NCI-H1436 (cell line): Measurements from ENCODE around the gene KLK5.

Experiments used
- DNase-seq: peaks from one replicate; lab custom pipeline; 2025; lab: John Stamatoyannopoulos, UW

KLK5 gene

DNA sequence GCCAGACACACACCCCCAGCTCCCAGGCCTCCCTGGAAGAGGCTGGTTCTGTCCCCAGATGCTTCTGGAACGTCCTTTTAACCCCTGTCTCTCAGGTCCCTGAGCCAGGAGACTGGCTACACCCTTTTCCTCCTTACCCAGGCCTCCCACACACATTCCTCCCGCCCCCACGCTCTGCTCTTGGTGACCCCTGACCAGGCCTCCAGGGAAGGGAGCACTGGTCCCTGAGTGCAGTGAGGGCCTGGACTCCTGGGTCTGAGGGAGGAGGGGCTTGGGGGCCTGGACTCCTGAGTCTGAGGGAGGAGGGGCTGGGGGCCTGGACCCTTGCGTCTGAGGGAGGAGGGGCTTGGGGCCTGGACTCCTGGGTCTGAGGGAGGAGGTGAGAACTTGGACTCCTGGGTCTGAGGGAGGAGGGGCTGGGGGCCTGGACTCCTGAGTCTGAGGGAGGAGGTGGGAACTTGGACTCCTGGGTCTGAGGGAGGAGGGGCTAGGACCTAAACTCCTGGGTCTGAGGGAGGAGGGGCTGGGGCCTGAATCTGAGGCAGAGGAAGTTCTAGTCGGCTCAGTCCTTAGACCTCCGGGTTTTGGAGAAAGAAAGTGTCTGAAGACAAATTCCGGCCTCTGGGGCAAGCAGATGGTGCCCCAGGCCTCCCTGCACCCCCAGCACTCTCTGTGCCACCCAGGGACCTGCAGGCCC is 16.0 kb upstream of the KLK5 start:
- no peak for DNase-seq

DNA sequence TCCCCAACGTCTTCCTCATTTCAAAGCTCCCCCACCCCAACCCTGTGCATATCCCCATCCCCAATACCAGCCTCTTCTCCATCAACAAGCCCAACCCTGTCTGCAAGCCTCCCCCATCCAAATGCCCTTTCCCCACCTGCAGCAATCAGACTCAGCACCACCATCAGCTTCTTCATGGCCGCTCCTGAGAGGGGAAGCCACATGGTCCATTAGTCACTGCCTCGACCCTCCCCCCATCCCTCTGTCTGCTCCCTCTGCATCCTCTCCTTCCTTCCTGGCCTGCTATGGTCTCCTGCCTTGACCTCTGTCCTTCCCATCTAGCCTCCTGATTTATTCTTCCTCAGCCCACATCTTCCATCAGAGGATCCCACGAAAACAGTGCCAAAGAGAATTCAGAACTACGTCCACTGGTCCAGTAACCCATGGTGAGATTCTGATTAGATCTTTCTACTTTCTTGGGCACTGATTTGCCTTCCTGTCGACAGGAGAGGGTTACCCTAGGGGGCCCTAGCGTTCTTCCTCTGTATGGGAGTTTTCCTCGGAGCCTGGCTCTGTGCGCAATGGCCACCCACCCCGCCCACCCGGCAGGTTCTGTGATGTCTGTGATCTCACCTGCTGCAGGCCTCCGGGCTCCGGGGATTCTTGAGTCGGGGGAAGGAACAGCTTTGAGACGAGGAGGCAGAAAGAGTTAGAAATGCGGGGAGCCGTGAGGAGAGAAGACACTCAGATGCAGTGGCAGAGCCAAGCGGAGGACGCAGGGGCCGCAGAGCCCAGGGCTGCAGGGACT is 15.3 kb upstream of the KLK5 start:
- no peak for DNase-seq

DNA sequence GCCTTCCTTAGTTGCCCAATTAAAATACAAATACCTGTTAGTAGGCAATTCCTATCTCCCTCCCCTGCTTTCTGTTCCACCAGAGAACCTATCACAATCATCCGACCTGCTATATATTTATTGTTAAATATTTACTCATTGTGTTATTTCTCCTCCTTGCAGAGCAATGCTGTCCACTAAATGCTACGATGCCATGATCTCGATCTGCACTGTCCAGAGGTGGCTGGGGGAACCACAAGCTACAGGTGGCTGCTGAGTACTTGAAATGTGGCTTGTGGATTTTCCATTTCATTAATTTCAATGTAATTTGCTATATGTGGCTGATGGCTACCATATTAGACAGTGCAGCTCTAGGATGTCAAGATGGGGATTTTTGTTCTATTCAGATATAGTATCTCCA is 11.4 kb upstream of the KLK5 start:
- DNase-seq = no peak

DNA sequence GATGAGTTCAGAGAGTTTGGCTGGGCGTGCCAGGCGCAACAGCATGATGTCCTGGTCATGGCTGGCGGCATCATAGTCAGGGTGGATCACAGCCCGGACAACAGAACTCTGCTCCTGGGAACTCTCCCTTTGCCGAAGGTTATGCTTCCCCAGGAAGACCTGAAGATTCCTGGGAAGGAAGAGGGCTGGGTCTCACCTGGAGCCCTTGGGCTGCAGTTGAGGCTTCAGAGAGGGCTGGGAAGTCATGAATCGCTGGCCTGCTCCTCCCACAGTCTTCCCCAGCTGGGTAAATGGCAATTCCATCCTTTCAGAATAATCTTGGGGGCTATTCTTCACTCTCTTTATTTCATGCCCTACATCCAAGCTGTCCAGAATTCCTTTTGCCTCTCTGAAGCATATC is 10.5 kb upstream of the KLK5 start:
- DNase-seq = no peak

DNA sequence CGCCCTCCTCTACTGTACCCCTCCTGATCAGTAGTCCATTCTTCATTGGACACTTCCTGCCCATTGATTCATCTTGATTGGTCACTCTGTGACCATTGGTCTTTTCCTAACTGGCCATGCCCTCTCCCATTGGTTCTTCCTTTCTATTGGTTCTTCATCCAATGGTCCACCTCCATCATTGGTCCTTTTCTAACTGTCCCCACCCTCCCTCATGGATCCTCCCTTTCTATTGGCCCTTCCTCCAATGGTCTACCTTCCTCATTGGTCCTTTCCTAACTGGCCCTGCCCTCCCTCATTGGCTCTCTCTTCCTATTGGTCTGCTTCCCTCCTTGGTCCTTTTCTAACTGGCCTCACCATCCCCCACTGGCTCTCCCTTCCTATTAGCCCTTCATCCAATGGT is 9.4 kb upstream of the KLK5 start:
- DNase-seq = no peak

DNA sequence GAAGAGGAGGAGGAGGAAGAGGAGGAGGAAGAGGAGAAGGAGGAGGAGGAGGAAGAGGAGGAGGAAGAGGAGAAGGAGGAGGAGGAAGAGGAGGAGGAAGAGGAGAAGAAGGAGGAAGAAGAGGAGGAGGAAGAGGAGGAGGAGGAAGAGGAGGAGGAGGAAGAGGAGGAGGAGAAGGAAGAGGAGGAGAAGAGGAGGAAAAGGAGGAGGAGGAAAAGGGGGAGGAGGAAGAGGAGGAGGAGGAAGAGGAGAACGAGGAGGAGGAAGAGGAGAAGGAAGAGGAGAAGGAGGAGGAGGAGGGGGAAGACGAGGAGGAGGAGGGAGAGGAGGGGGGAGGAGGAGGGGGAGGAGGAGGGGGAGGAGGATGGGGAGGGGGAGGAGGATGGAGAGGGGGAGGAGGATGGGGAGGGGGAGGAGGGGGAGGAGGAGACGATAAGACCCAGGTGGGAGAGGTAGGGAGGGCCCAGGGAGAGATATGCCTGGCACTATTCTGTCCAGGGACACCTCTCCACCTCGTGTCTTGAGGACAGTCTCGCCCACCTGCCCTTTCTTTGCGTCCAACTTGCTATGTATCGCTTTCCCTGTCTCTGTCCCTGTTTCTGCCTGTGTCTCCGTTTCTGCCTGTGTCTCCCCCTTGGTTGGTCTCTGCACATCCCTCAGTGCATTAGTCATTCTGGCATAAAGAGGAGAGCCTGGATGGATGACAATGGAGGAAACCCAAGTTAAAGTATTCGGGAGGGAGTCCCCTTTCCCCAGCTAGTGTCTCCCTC is 7.1 kb upstream of the KLK5 start:
- DNase-seq = no peak

DNA sequence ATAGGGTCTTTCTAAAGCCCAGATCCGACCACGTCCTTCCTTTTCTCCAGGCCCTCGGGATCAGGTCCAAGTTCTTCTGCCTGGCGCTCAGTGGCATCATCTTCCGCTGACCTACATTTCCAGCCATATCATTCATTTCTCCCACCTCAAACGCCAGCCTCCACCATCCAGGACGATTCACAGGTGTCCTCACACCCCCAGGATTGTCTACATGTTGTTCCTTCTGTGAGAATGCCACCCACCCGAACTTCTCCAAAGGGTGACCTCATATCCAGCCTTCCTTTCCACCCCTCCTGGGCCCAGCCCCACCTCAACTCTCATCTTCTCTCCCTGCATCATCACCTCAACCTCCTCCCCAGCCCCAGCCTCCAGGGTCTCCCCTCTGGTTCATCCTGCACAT is 4.7 kb upstream of the KLK5 start:
- no peak for DNase-seq

DNA sequence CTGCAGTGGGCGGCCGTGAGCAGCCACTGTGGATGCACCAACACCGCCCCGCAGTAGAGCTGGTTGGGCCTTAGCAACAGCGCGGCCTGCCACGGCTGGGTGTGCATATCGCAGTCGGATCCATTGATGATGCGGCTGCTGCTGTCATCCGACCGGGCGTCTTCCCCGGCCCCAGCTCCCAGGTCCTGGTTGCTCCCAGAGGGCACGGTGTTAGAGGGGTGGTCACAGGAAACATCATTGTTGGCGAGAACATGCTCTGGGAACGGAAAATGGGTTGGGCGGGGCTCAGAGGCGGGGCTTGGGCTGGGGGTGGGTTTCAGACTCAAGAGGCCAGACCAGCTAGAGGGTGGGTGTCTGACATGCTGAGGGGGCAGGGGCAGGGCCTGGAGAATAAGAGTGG is 3.0 kb downstream of the KLK5 start:
- no peak for DNase-seq

DNA sequence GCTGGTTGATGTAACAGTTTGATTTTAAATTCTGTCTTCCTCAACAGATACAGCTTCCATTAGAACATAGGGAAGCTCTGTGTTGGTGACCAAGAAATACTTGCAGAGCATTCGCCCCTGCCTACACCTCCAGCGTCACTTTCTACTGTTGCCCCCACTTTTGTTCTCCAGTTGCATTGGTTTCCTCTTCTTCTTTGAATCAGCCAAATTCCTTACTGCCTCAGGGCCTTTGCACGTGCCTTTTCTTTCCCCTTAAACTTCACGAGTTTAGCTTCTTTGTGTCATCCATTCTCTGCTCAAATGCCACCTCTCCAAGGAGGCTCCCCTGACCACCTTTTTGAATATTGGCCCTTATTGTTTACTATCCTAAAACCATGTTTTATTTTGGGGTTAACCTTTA is 5.7 kb downstream of the KLK5 start:
- DNase-seq = no peak

DNA sequence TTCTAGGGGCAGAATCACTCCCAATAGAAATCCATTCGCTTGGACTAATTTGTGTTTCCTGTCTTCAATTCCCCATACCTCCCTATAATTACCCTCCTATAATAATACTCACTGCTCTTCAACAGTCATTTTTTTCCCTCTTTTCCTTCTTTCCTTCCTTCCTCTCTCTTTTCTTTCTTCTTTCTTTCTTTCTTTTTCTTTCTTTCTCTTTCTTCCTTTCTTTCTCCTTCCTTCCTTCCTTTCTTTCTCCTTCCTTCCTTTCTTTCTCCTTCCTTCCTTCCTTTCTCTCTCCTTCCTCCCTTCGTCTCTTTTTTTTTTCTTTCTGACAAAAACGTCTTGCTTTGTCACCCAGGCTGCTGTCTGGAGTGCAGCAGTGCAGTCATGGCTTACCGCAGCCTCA is 8.0 kb downstream of the KLK5 start:
- DNase-seq = no peak

DNA sequence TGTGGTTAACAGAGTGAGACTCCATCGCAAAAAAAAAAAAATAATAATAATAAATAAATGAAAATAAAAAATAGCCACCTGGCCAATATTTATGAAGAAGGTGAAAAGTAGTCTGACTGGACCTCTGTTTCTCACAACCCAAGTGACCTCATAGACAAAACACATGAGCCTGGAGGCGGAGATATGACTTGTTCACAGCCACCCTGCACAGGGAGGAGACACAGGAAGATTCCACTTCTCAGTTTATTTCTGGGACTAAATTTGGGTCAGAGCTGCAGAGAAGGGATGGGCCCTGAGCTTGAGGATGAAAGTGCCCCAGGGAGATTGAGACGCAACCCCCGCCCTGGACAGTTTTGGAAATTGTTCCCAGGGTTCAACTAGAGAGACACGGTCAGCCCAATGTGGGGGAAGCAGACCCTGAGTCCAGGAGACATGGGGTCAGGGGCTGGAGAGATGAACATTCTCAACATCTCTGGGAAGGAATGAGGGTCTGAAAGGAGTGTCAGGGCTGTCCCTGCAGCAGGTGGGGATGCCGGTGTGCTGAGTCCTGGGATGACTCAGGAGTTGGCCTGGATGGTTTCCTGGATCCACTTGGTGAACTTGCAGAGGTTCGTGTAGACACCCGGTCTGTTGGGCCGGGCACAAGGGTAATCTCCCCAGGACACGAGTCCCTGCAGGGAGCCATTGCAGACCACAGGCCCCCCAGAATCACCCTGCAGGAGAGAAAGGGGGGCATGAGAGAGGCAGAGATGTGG is 9.6 kb downstream of the KLK5 start:
- no peak for DNase-seq

DNA sequence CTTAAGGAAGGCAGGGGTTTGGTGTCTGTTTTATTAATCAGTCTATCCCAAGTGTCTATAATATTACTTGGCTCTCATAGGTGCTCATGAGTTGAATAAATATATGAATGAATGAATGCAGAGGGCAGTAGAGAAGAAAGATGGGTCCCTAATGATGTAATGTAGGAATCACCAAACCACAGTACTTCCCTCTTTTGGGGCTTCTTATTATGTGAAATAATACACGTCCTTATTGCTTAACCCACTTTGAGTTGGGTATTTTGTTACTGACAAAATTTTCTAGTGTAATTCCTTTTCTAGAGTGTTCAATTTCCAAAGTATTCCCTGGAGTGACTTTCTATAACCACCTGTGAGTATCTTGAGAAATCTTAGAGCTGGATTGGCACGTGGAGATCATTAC is 13.2 kb downstream of the KLK5 start:
- DNase-seq = no peak

DNA sequence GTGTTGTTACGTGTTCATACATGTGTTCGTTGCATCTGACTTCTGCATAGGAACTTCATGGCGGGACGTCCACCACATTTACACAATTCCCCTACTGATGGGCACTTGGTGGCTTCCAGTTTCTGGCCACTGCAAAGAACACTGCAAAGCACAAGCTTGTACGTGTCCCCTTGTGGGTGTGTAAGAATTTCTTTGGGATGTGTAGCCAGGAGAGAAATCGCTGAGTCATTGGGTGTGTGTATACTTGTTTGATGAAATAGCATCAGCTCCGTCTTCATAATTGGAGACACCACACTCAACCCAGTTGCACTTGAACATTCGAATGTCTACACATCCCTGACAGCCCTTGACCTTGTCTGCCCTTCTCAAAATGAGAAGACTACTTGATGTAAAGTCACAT is 19.2 kb downstream of the KLK5 start:
- no peak for DNase-seq

DNA sequence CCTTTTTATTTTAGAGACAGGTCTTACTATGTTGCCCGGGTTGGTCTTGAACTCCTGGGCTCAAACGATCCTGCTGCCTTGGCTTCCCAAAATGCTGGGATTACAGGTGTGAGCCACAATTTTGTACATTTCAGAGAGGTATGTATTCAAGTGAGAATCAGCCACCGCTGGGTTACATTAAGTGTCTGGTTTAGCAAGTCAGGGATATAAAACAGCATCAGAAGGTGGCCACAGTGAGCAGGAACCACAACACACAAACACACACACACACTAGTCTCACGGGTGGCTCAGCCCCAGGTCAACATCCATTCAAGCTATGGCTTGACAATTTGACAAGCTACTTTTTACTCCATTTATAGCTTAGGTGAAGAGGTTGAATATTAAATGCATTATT is 20.2 kb downstream of the KLK5 start:
- DNase-seq = no peak

DNA sequence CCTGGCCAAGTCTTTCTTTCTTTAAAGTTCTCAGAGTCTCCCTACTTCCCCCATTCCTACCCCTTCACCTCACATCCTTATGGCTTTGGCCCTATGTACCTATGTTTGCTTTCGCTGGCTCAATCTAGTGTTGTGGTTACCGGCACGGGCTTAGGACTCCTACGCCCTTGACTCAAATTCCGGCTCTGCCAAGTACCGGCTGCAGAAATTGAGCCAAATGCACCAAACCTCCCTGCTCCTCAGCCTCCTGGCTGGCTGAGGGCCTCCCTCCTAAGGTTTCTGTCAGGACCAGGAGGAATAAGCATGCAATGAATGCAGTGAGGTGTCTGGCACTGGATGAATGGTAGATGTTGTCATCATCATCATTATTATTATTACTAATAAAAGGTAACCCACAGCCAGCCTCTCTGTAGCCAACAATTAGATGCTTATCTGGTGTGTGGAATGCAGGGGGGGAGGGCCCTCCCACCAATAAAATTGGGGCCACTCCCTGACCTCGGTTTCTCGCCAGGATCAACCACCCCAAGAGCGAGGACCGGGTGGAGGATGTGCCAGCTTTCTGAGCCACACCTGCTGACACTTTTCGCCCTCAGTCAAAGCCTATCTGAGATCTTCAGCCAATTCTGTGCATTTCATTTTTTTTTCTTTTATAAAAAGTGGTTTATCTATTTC is 20.7 kb downstream of the KLK5 start:
- DNase-seq = no peak

DNA sequence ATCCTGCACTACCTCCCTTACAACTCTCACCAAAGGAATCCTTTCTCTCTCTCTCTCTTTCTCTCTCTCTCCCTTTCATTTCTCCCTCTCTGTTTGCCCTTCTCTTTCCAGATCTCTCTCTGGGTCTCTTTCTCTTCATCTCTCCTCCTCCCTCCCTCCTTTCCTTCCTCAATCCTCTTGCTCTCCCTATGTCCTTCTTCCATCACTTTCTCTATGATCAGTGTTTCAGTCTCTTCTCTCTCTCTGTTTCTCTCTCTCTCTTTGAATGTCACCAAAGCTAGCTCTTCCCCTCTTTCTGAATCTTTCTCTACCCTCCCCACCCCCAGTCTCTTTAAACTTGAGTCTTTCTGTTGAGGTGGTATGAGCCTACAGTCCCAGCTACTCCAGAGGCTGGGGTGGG is 21.8 kb downstream of the KLK5 start:
- no peak for DNase-seq

DNA sequence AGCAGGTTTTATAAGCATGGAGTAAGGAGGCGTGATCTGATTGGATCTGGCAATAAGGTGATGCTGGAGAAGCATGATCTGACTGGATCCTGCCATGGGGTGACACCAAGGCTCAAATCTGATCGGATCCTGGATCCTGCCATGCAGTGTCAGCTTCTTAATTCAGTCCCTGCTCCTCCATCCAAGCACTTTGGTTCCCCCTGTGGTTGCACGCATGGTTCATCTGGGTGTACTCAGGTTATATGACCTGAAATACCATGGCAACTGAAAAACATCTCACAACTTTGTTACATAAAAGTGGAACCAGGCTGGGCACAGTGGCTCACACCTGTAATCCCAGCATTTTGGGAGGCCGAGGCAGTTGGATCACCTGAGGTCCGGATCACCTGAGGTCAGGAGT is 24.0 kb downstream of the KLK5 start:
- peak; percentile 21 for DNase-seq

DNA sequence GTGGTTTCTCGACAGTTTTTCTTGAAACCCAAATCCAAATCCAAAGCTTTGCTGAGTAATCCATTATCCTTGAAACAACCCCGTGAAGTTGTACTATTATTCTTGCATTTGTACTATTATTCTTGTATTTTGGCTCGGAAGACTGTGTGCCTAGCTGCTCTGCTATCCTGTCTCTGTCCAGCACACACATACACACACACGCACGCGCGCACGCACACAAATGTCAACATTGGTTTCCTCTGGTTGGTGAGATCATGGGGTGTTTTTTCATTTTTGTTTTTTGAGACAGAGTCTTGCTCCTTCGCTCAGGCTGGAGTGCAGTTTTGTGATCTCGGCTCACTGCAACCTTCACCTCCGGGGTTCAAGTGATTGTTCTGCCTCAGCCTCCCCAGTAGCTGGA is 26.7 kb downstream of the KLK5 start:
- DNase-seq = no peak

DNA sequence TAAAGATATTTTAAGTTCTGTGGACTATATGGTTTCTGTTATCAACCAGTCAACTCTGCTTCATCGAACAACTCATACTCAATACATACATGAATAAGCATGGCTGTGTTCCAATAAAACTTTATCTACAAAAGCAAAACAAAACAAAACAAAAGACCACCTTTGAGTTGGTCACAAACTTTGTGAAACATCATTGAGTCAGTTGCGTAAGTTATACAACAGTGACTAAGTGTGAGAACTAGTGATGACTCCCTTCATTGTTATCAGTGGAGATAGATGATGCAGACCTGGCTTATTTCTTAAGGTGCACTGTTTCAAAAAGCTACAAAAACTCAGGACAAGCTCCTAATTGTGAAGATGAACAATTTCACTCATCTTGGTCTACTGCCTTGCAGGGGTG is 27.1 kb downstream of the KLK5 start:
- no peak for DNase-seq

DNA sequence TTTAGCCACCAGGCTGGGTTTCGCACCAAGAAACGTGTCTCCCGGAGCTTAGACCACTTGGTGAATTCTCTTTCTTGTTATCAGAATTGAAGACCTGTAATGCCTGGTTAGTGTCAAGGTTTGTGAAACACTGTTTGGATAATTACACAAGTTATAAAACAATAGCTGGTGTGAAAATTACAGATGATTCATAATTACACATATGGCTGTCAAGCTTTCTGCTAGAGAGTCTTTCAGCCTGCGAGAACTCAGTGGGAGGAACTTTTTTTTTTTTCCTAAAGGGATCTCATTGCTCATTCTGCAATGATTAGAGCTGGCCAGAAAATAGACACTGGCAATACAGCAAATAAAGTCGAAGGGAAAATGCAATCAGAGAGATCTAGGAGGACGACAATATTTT is 28.3 kb downstream of the KLK5 start:
- no peak for DNase-seq

DNA sequence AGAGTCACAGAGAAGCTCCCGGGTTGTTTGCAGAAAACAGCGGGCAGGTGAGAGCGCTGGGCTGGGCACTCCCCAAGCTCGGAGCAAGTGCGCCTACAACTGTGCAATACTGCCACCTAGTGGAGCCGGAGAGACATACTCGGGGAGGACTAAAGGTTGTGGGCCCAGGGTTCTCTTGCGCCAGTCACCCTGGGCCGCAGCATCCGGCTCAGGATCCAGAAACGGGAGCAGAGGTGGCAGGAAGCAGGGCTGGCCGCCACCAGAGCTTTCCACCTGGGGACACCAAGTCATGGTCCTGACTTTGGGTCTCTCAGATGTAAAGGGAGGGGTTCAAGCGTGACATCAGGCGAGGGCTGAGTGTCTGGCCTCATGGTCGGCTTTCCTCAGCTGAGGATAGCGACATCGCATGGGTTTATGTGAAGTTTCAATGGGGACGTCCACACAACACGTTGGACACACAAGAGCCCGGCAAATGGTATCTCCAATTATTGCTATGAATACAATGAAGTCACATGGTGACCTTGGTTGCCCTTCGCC is 30.5 kb downstream of the KLK5 start:
- peak; percentile 90 for DNase-seq
